ENCODE data around the gene NPAS3. TPM values are rescaled to one million over a fixed set of nuclear protein-coding genes. Genes with fewer than 3 reads are reported as not detected.

Gene NPAS3
- total and polyA plus RNA-seq, 2 of the 13 experiments (the other 11 are each of a cell fraction or from before 2014, with no cell fraction given), result not detected

DNA sequence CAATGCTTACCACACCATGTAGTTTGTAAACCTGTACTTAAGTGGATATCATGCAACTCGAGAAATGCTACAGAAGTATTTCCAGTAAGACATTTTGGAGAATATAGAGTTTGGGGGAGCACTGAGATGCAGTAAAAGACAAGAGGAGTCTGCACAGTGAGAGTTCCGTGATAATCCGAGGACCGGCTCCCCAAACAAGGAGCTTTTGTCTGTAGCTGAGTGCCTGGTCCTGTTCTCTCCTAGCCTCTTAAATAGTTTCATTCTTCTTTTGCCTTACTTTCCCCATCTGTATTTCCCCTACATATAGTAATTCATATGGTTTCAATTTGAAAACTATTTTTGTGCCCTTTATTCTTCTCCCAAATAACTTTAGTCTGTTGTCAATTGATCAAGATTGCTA lies 648.1 kb downstream of the NPAS3 start:
- WGBS (ENCODE audit: low lambda C conversion rate), result 23% methylated on average over 4 of the region's 4 CpGs
- FAIRE-seq, result no peak
- DNase-seq (ENCODE audit: low spot score), result no peak
- intact Hi-C loops (cut with micrococcal nuclease; ENCODE audit: unreplicated experiment) (no loop called here), in situ Hi-C loops (cut with HindIII; ENCODE audit: extremely low pct_ligation_motif_present, low pct_unique_long_range_greater_than_20kb) (no loop called here)
- no peaks in the 10 kb centered on the region for H3K27me3 ChIP-seq (ENCODE audit: control insufficient read depth in 1 of 2, insufficient read depth in 2 of 2, low read length in 2 of 2)
- no peak overlapping the region for H3K4me3 ChIP-seq (replicated peaks in 1 of 3; ENCODE audit: insufficient read depth in 1 of 3, low read depth in 2 of 3, low read length in 3 of 3)
- ChIA-PET CTCF (ENCODE audit: low intra/inter-chr PET ratio, low total read pairs) (no interaction called here), POLR2A (no interaction called here)
- H3K36me3 ChIP-seq (replicated peaks in 1 of 2; ENCODE audit: control insufficient read depth in 1 of 2, insufficient read depth in 2 of 2, low read length in 2 of 2), result no peaks in the 10 kb centered on the region
- TF ChIP-seq, protein P1, sequence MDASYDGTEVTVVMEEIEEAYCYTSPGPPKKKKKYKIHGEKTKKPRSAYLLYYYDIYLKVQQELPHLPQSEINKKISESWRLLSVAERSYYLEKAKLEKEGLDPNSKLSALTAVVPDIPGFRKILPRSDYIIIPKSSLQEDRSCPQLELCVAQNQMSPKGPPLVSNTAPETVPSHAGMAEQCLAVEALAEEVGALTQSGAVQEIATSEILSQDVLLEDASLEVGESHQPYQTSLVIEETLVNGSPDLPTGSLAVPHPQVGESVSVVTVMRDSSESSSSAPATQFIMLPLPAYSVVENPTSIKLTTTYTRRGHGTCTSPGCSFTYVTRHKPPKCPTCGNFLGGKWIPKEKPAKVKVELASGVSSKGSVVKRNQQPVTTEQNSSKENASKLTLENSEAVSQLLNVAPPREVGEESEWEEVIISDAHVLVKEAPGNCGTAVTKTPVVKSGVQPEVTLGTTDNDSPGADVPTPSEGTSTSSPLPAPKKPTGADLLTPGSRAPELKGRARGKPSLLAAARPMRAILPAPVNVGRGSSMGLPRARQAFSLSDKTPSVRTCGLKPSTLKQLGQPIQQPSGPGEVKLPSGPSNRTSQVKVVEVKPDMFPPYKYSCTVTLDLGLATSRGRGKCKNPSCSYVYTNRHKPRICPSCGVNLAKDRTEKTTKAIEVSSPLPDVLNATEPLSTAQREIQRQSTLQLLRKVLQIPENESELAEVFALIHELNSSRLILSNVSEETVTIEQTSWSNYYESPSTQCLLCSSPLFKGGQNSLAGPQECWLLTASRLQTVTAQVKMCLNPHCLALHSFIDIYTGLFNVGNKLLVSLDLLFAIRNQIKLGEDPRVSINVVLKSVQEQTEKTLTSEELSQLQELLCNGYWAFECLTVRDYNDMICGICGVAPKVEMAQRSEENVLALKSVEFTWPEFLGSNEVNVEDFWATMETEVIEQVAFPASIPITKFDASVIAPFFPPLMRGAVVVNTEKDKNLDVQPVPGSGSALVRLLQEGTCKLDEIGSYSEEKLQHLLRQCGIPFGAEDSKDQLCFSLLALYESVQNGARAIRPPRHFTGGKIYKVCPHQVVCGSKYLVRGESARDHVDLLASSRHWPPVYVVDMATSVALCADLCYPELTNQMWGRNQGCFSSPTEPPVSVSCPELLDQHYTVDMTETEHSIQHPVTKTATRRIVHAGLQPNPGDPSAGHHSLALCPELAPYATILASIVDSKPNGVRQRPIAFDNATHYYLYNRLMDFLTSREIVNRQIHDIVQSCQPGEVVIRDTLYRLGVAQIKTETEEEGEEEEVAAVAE (CRISPR knock-in tag; IDR thresholded peaks at IDR 0.05; ENCODE audit: borderline replicate concordance), result no peak
- TF ChIP-seq RAD21 (CRISPR knock-in tag; IDR thresholded peaks at IDR 0.05), result no peak
- TF ChIP-seq, protein P2, sequence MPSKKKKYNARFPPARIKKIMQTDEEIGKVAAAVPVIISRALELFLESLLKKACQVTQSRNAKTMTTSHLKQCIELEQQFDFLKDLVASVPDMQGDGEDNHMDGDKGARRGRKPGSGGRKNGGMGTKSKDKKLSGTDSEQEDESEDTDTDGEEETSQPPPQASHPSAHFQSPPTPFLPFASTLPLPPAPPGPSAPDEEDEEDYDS (CRISPR knock-in tag; IDR thresholded peaks at IDR 0.05), result no peak
- TF ChIP-seq, protein P3, sequence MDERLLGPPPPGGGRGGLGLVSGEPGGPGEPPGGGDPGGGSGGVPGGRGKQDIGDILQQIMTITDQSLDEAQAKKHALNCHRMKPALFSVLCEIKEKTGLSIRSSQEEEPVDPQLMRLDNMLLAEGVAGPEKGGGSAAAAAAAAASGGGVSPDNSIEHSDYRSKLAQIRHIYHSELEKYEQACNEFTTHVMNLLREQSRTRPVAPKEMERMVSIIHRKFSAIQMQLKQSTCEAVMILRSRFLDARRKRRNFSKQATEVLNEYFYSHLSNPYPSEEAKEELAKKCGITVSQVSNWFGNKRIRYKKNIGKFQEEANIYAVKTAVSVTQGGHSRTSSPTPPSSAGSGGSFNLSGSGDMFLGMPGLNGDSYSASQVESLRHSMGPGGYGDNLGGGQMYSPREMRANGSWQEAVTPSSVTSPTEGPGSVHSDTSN (CRISPR knock-in tag; IDR thresholded peaks at IDR 0.05), result no peak
- no peak for TF ChIP-seq ZNF788 (CRISPR knock-in tag; IDR thresholded peaks at IDR 0.05; ENCODE audit: borderline replicate concordance)
- TF ChIP-seq ZNF337 (CRISPR knock-in tag; IDR thresholded peaks at IDR 0.05; ENCODE audit: borderline replicate concordance, low read depth), result no peak
- TF ChIP-seq RXRA (CRISPR knock-in tag; IDR thresholded peaks at IDR 0.05), result no peak
- TF ChIP-seq ZNF629 (CRISPR knock-in tag; conservative IDR thresholded peaks at IDR 0.05), result no peak
- no peak for TF ChIP-seq KMT2A (CRISPR knock-in tag; IDR thresholded peaks at IDR 0.05)
- H3K79me2 ChIP-seq (ENCODE audit: insufficient read depth, low read length), result no peaks in the 10 kb centered on the region
- no TSS peak for BruUV-seq (replicated peaks)
- no peaks in the 10 kb centered on the region for H4K20me1 ChIP-seq (ENCODE audit: insufficient read depth, low read length)
- H2AFZ ChIP-seq (ENCODE audit: low read length), result no peak overlapping the region
- no peak for ATAC-seq
- H3K27ac ChIP-seq (ENCODE audit: extremely low read length, insufficient read depth, low read length), result no peak overlapping the region
- no peak overlapping the region for H3K4me2 ChIP-seq (ENCODE audit: low read depth, low read length)
- H3K4me1 ChIP-seq (ENCODE audit: insufficient read depth, low read length), result no peaks in the 10 kb centered on the region
- no peaks in the 10 kb centered on the region for H3K9me3 ChIP-seq (ENCODE audit: low read length)
- no peak overlapping the region for H3K9ac ChIP-seq (ENCODE audit: insufficient read depth, low read depth, low read length)

All from HepG2 (cell line).